ENCODE data around the gene SSH2. TPM values are rescaled to one million over a fixed set of nuclear protein-coding genes. Genes with fewer than 3 reads are reported as not detected.
A peak's percentile ranks its signal among the peaks of the same experiment; 100 is the strongest.

The SSH2 gene
- total RNA-seq, 2 donors from 2014 or later = 36.1 to 36.8 TPM

DNA sequence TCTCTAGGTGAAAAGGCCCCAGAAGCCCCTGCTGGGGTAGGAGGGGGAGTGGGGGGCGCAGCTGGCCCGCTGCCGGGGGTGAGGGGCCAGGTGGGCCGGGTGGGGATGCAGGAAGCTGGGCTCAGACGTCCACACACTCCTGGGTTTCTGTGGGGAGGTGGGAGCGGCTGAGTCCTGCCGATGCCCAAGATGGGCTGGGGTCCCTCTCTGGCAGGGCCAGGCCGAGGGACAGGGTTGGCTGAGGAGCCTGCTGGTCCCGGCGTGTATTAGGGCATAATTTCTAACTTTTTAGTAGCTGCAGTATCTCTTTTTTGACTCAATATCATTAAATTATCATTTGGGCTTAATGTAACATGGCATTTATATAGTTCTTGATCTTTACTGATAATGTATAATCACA, 185.9 kb downstream of the SSH2 start:
- H3K27ac ChIP-seq = peak overlapping the region; percentile 86 to 88
- DNase-seq (ENCODE audit: low spot score) = no peak
- no peaks in the 10 kb centered on the region for H3K36me3 ChIP-seq
- H3K27me3 ChIP-seq = no peaks in the 10 kb centered on the region
- peaks cover 0 to 74% of the 10 kb centered on the region in 2 donors for H3K4me1 ChIP-seq
- H3K9me3 ChIP-seq = no peaks in the 10 kb centered on the region
- TF ChIP-seq, protein P1, sequence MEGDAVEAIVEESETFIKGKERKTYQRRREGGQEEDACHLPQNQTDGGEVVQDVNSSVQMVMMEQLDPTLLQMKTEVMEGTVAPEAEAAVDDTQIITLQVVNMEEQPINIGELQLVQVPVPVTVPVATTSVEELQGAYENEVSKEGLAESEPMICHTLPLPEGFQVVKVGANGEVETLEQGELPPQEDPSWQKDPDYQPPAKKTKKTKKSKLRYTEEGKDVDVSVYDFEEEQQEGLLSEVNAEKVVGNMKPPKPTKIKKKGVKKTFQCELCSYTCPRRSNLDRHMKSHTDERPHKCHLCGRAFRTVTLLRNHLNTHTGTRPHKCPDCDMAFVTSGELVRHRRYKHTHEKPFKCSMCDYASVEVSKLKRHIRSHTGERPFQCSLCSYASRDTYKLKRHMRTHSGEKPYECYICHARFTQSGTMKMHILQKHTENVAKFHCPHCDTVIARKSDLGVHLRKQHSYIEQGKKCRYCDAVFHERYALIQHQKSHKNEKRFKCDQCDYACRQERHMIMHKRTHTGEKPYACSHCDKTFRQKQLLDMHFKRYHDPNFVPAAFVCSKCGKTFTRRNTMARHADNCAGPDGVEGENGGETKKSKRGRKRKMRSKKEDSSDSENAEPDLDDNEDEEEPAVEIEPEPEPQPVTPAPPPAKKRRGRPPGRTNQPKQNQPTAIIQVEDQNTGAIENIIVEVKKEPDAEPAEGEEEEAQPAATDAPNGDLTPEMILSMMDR (IDR thresholded peaks at IDR 0.05) = no peak
- H3K4me3 ChIP-seq = peak overlapping the region; percentile 6 to 26

- Histone ChIP-seq H3K36me3 (no peaks in the 10 kb centered on the region), H3K9me3 (no peaks in the 10 kb centered on the region), H3K4me3 (no peak overlapping the region), H3K27ac (peak overlapping the region; percentile 21 to 88), H3K4me1 (peaks cover 0 to 66% of the 10 kb centered on the region in 2 donors), H3K27me3 (no peaks in the 10 kb centered on the region)
- DNase-seq (ENCODE audit: low spot score) = no peak
- TF ChIP-seq, protein P1 (IDR thresholded peaks at IDR 0.05) = no peak
Observed at GRCh38 chr17:29742210-29742513, 187.9 kb downstream of the SSH2 start.

DNA sequence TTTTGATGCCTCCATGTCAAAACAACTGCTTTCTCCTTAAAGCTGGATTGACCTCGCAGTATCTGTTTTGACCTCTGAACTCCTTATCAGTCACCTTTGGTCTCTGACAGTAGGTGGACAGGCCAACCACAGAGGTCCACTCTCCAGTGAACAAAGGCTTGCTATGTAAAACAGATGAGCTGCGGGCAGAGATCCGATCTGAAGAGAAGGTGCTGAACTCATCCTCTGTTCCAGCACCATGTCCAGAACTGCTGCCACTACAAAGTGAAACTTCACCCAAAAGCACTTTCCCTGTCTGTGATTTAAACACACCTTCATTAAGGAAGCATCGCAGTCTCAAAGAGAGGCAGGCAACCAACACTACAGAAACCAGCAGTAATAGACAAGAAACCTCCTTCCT, 190.0 kb downstream of the SSH2 start:
- TF ChIP-seq, protein P1 (IDR thresholded peaks at IDR 0.05) = no peak
- H3K9me3 ChIP-seq = no peaks in the 10 kb centered on the region
- no peaks in the 10 kb centered on the region for H3K27me3 ChIP-seq
- H3K4me3 ChIP-seq = no peak overlapping the region
- H3K4me1 ChIP-seq = peaks cover 0 to 53% of the 10 kb centered on the region in 2 donors
- peak overlapping the region; percentile 46 to 88 for H3K27ac ChIP-seq
- H3K36me3 ChIP-seq = no peaks in the 10 kb centered on the region
- no peak for DNase-seq (ENCODE audit: low spot score)

- peaks cover 0 to 17% of the 10 kb centered on the region in 2 donors for H3K4me1 ChIP-seq
- peak overlapping the region in 1 of 2 donors; percentile 50 for H3K27ac ChIP-seq
Observed at GRCh38 chr17:29734640-29735039, 195.4 kb downstream of the SSH2 start.

GRCh38 chr17:29733166-29733565, 196.9 kb downstream of the SSH2 start:
- no peak for DNase-seq (ENCODE audit: low spot score)
- no peak overlapping the region for H3K4me3 ChIP-seq
- TF ChIP-seq, protein P1 (IDR thresholded peaks at IDR 0.05) = no peak
- H3K4me1 ChIP-seq = peaks cover 0 to 9% of the 10 kb centered on the region in 2 donors
- no peaks in the 10 kb centered on the region for H3K27me3 ChIP-seq
- H3K36me3 ChIP-seq = no peaks in the 10 kb centered on the region
- peak overlapping the region; percentile 46 to 83 for H3K27ac ChIP-seq
- H3K9me3 ChIP-seq = no peaks in the 10 kb centered on the region

More at GRCh38 chr17:29734640-29735039, 195.4 kb downstream of the SSH2 start:
- TF ChIP-seq, protein P1 (IDR thresholded peaks at IDR 0.05) = no peak
- Histone ChIP-seq H3K27me3 (no peaks in the 10 kb centered on the region), H3K4me3 (no peak overlapping the region), H3K36me3 (no peaks in the 10 kb centered on the region), H3K9me3 (no peaks in the 10 kb centered on the region)
- no peak for DNase-seq (ENCODE audit: low spot score)

DNA sequence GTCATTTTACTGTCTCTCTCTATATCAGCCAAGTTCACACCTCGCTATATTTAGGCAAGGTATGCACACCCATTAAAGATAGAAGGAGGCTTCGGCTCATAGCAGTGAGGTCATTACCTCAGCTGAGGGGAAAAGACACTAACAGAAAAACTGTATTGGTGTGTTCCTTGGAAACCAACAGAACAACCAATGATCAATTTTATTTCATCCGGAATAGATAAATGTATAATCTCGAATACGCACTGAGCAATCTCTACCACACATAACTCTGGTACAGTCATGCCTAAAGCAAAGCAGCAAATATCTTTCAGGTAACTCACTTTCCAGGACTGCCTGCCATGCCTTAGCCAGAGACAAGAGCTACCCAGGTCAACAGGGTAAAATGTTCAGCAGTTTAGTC, 197.4 kb downstream of the SSH2 start:
- no peaks in the 10 kb centered on the region for H3K9me3 ChIP-seq
- no peaks in the 10 kb centered on the region for H3K27me3 ChIP-seq
- no peaks in the 10 kb centered on the region for H3K36me3 ChIP-seq
- DNase-seq (ENCODE audit: low spot score) = no peak
- no peak overlapping the region for H3K4me3 ChIP-seq
- TF ChIP-seq, protein P1 (IDR thresholded peaks at IDR 0.05) = no peak
- H3K27ac ChIP-seq = peak overlapping the region; percentile 46 to 83
- H3K4me1 ChIP-seq = peaks cover 0 to 9% of the 10 kb centered on the region in 2 donors

All from right atrium auricular region (tissue), 2 donors.